Tibial nerve (tissue), 4 donors: ENCODE data around the gene MT1H. TPM values are rescaled to one million over a fixed set of nuclear protein-coding genes. Genes with fewer than 3 reads are reported as not detected.

Source experiments
- DNase-seq, 2 donors: peaks; one replicate each; pipeline ENCODE4 v3.0.0-alpha.2; 2019; ENCODE audit warnings: low spot score in 2 of 2
- H3K27ac ChIP-seq, 4 donors: fragments of 200-600 bp; sonication (generic) in 3 of 4; one replicate each; pipeline ENCODE4 v1.5.1; 2017 to 2019; ENCODE audit warnings: mild to moderate bottlenecking in 1 of 4
- H3K27me3 ChIP-seq, 2 donors: fragments of 200-600 bp; sonication (generic) in 1 of 2; one replicate each; pipeline versions ENCODE4 v1.5.1 to v1.6.0; 2017 to 2019
- H3K36me3 ChIP-seq, 3 donors: fragments of 200-600 bp; sonication (generic); one replicate each; pipeline ENCODE4 v1.5.1; 2018 to 2019
- H3K4me1 ChIP-seq, 4 donors: fragments of 200-600 bp; sonication (generic) in 3 of 4; one replicate each; pipeline ENCODE4 v1.5.1; 2017 to 2019
- H3K4me3 ChIP-seq, 4 donors: fragments of 200-600 bp; sonication (generic) in 3 of 4; one replicate each; pipeline ENCODE4 v1.5.1; 2017 to 2019; ENCODE audit warnings: mild to moderate bottlenecking in 1 of 4, moderate library complexity in 1 of 4
- H3K9me3 ChIP-seq, 4 donors: fragments of 200-600 bp; sonication (generic) in 3 of 4; one replicate each; pipeline ENCODE4 v1.5.1; 2017 to 2019
- CTCF ChIP-seq, 5 experiments: fragments of 200-600 bp in 3 of 5; fragments of 450-650 bp in 2 of 5; sonication (generic) in 3 of 5; IDR thresholded peaks; one replicate each; pipeline ENCODE4 v1.5.1; 2016 to 2019; ENCODE audit warnings: antibody characterized with exemption in 5 of 5, mild to moderate bottlenecking in 3 of 5, moderate library complexity in 2 of 5
- EP300 ChIP-seq, 2 donors: sonication (generic); formaldehyde crosslinking; IDR thresholded peaks; one replicate each; pipeline ENCODE4 v1.6.1; 2017; ENCODE audit warnings: antibody characterized with exemption in 2 of 2, mild to moderate bottlenecking in 1 of 2
- POLR2A ChIP-seq, 2 donors: fragments of 450-650 bp; IDR thresholded peaks; one replicate each; pipeline ENCODE4 v1.6.1; 2017; ENCODE audit warnings: antibody characterized with exemption in 2 of 2, mild to moderate bottlenecking in 2 of 2, moderate library complexity in 2 of 2
- WGBS, 2 donors: methylation state at CpG; one replicate each; pipeline ENCODE4 v1.1.5; 2018; 5-methylcytosine and 5-hydroxymethylcytosine counted together
- total RNA-seq, 4 donors: library from RNA; depleted of rRNA; stranded (reverse); fragments of >200 nt; gene quantifications; one replicate each; pipeline ENCODE4 v1.1.0, GENCODE V29; 2016

Gene MT1H
- total RNA-seq, 4 donors from 2014 or later: 2.4 to 5.1 TPM; not detected in 2

DNA sequence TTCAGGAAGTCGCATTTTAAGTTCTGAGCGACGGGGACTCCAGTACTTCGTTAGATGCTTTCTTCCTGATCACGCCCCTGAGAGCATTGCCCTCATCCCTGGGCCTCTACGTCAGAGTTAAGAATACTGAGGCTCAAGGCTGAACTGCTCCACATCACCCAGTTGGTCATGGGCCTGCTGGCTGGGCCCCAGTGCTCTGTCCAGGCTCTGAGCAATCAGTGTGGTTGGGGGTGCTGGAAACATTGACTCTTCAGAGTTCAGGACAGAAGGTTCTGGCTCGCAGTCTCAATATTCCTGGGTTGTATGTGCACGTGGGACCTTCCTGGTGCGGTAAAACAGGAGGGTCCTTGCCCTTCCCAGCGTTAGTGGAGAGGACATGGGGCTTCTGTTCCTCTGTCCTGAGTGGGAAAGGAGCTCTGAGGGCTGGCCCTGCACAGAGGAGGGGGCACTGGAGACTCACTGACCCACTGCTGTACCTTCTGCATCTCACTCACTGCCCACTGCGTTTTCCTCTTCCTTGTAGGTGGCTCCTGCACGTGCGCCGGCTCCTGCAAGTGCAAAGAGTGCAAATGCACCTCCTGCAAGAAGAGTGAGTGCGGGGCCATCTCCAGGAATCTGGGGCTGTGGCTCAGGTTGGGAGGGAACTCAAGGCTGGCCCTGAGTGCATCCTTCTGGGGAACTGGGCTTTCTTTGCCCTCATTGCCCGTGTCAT lies 43.5 kb upstream of the MT1H start:
- 24 to 30% methylated on average over 16 of the region's 16 CpGs for WGBS, 2 donors
- peaks cover 0 to 35% (median 7%) of the 10 kb centered on the region in 4 donors for H3K4me1 ChIP-seq
- H3K27me3 ChIP-seq: no peaks in the 10 kb centered on the region
- H3K27ac ChIP-seq: peak overlapping the region; percentile 72 to 96 (median 90)
- DNase-seq: peak in 1 of 2 donors; percentile 40
- TF ChIP-seq POLR2A (IDR thresholded peaks at IDR 0.05): peak in 1 of 2 donors; percentile 4
- no peak for TF ChIP-seq EP300 (IDR thresholded peaks at IDR 0.05)
- TF ChIP-seq CTCF (IDR thresholded peaks at IDR 0.05): no peak
- H3K36me3 ChIP-seq: no peaks in the 10 kb centered on the region
- H3K4me3 ChIP-seq: peak overlapping the region; percentile 48 to 70 (median 66)
- H3K9me3 ChIP-seq: no peaks in the 10 kb centered on the region

DNA sequence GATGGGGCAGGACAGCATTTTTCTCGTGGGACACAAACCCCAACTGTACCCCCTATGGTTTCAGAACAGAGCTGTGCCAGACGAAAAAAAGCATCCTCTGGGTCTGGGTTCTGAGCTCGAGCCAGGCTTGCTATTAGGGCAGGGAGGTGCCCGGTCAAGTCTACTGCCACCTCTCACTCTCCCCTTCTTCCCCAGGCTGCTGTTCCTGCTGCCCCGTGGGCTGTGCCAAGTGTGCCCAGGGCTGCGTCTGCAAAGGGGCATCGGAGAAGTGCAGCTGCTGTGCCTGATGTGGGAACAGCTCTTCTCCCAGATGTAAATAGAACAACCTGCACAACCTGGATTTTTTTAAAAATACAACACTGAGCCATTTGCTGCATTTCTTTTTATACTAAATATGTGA lies 42.9 kb upstream of the MT1H start:
- no peak for DNase-seq
- peaks cover 0 to 38% (median 9%) of the 10 kb centered on the region in 4 donors for H3K4me1 ChIP-seq
- H3K9me3 ChIP-seq: no peaks in the 10 kb centered on the region
- 53 to 57% methylated on average over 7 of the region's 7 CpGs for WGBS, 2 donors
- H3K4me3 ChIP-seq: peak overlapping the region; percentile 48 to 70 (median 66)
- TF ChIP-seq EP300 (IDR thresholded peaks at IDR 0.05): no peak
- no peak for TF ChIP-seq POLR2A (IDR thresholded peaks at IDR 0.05)
- TF ChIP-seq CTCF (IDR thresholded peaks at IDR 0.05): no peak
- peak overlapping the region; percentile 72 to 96 (median 90) for H3K27ac ChIP-seq
- no peaks in the 10 kb centered on the region for H3K36me3 ChIP-seq
- H3K27me3 ChIP-seq: no peaks in the 10 kb centered on the region

DNA sequence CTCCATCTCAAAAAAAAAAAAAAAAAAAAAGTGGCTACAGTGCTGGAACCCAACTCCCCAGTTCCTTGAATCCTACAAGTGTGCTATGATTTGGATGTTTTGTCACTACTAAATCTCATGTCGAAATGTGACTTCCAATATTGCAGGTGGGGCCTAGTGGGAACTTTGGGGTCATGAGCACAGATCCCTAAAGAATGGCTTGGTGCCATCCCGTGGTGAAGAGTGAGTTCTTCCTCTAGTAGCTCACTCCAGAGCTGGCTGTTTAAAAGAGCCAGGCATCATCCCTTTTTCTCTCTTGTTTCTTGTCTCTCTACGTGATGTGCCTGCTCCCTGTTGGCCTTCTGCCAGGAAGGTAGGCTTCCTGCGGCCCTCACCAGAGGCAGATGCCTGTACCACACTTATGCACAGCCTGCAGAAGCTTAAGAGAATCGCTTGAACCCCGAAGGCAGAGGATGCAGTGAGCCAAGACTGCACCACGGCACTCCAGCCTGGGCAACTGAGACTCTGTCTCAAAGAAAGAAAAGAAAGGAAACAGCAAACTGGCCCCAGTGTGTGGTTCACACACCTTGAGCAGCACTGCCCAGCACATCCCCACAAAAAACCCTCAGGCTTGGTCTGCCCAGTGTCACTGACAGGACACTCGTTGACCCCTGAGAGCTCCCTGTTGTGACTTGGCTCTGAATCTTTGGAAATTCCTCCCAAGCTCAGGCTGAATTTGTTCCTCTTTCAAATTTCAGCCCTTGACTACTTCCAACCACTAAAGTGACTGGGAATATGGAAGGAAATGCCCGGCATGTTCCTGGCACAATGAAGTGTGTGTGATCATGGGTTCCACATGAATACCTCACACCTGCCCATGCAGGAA lies 40.9 kb upstream of the MT1H start:
- 72 to 73% methylated on average over 9 of the region's 9 CpGs for WGBS, 2 donors
- TF ChIP-seq POLR2A (IDR thresholded peaks at IDR 0.05): no peak
- TF ChIP-seq CTCF (IDR thresholded peaks at IDR 0.05): no peak
- no peak for TF ChIP-seq EP300 (IDR thresholded peaks at IDR 0.05)
- no peaks in the 10 kb centered on the region for H3K9me3 ChIP-seq
- peak overlapping the region in 3 of 4 donors; percentile 35 to 93 (median 82) for H3K27ac ChIP-seq
- no peak overlapping the region for H3K4me3 ChIP-seq
- H3K36me3 ChIP-seq: no peaks in the 10 kb centered on the region
- no peak for DNase-seq
- H3K4me1 ChIP-seq: peaks cover 0 to 56% (median 15%) of the 10 kb centered on the region in 4 donors
- H3K27me3 ChIP-seq: peaks cover 0 to 5% of the 10 kb centered on the region in 2 donors

GRCh38 chr16:56629531-56629930 lies 40.1 kb upstream of the MT1H start:
- DNase-seq: no peak
- Histone ChIP-seq H3K9me3 (no peaks in the 10 kb centered on the region), H3K4me1 (peaks cover 0 to 62% (median 15%) of the 10 kb centered on the region in 4 donors), H3K36me3 (no peaks in the 10 kb centered on the region), H3K4me3 (no peak overlapping the region), H3K27me3 (peaks cover 0 to 7% of the 10 kb centered on the region in 2 donors), H3K27ac (peak overlapping the region in 1 of 4 donors; percentile 93)
- 79 to 88% methylated on average over 3 of the region's 3 CpGs for WGBS, 2 donors
- no peak for TF ChIP-seq EP300 (IDR thresholded peaks at IDR 0.05)
- TF ChIP-seq POLR2A (IDR thresholded peaks at IDR 0.05): no peak

GRCh38 chr16:56630134-56630533 lies 39.5 kb upstream of the MT1H start:
- Histone ChIP-seq H3K4me1 (peaks cover 0 to 62% (median 18%) of the 10 kb centered on the region in 4 donors), H3K27me3 (peaks cover 0 to 13% of the 10 kb centered on the region in 2 donors), H3K9me3 (no peaks in the 10 kb centered on the region), H3K36me3 (no peaks in the 10 kb centered on the region), H3K27ac (peak overlapping the region in 2 of 4 donors; percentile 41 to 94), H3K4me3 (no peak overlapping the region)
- TF ChIP-seq POLR2A (IDR thresholded peaks at IDR 0.05) (no peak), CTCF (IDR thresholded peaks at IDR 0.05) (no peak), EP300 (IDR thresholded peaks at IDR 0.05) (no peak)
- WGBS, 2 donors: 80 to 81% methylated on average over 3 of the region's 3 CpGs
- no peak for DNase-seq
